C1 segment of cervical spinal cord (tissue), 14 donors: ENCODE measurements around the gene STRA6.
A peak's percentile ranks its signal among the peaks of the same experiment; 100 is the strongest.

ENCODE experiments used
- DNase-seq, 14 donors: peaks; one replicate each; lab custom pipeline; 2025; lab: John Stamatoyannopoulos, UW

The STRA6 gene

GRCh38 chr15:74208496-74208895 lies 5.9 kb upstream of the STRA6 start:
- no peak for DNase-seq

DNA sequence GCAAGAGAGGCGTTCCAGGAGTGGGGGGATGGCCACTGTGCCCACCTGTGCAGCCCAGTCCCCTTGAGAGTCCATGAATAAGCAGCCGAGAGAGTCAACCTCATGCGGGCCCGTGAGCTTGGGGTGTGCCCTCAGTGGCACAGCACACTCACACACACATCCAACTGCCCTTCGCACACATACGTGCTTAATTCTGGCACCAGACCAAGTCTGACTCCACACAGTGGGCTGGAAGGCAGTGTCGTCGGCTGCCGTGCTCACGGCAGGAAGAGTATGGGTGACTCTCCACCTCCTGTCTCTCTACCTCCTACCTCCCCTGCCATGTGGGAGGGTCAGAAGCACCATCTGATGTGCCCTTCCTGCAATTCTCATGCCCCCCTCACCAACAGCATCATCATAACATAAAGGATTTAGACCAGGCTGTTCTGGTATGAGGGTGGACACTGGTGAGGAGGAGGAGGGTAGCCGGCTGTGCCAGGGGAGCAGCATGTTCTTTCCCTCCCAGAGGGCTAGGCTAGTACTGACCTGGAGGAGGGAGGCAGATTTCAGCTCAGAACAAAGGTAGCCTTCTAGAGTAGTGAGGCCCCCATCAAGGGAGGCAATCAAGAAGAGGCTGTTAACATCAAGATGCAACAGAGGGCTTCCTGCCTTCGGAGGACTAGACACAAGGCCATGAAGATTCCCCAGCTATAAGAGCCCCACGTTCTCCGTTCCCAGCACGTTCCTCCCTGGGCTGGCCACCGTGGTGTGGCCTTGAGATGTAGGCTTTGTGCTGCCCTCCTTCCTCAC lies 5.3 kb upstream of the STRA6 start:
- DNase-seq: no peak

DNA sequence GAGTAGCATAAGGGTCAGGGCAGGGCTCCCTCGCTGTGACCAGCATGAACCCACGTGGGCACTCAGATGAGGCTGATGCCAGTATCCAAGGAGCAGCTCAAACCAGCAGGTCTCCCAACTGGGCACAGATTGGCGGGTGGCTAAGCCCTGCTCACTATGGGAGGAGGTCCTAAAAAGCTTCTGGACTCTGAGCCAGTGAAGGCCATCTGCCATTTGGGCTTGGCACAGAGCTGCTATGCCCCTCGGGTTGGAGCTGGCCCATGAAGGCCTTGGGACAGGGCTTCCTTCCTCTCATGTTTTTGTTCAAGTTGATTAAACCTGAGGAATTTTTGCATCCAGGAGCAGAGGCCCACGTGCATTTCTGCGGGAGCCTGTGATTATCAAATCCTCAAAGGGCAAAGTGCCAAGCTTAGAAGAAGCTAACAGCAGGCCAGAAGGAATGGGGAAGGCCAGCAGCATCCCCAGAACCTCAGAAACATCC lies 4.3 kb upstream of the STRA6 start:
- DNase-seq: peak in 3 of 14 donors; percentile 2 to 83 (median 5)

DNA sequence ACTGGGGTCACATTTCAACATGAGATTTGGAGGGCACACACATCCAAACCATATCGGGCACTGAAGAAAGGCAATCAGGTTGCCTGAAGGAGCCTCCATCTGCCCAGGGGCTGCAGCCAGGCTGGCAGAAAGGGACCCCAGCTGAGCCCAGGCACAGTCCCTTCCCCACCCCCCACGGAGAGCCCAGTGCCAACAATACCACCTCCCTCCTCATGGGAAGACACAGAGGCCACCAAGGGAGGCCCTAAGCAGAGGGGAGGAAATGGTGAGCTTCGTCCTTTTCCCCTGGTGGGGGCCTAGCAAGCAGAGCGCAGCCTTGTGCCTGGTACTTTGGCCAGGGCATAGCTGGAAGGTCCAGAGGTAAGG lies 3.0 kb upstream of the STRA6 start:
- no peak for DNase-seq

- DNase-seq: peak in 1 of 14 donors; percentile 35
Observed at GRCh38 chr15:74203914-74204431, 1.4 kb upstream of the STRA6 start.

- DNase-seq: no peak
Observed at GRCh38 chr15:74201710-74202420, 722 bp downstream of the STRA6 start.

DNA sequence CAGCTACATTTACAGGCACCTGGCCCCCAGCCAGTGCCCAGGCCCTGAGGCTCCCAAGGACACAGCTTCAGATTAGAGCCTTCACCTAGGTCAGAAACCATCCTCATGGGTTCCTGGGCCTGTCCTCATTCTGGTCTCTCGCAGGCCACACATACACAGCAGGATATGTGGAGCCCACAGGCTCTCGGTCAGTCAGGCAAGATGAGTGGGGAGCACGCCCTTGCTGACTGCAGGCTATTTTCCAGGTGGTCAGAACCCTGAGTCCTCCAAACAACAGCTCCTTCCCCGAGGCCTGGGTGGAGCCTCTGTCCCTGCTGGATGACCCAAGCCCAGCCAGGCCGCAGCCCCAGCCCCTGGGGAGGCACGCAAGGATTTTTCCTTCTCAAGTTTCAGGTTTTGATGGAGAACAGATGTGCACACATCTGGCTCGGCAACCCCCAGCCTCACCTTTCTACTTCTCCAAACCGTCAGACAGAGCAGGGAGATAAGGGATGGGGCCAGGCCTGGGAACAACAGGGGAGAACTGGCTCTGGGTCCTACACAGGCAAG lies 1.6 kb downstream of the STRA6 start:
- no peak for DNase-seq

GRCh38 chr15:74200412-74200815 lies 2.2 kb downstream of the STRA6 start:
- DNase-seq: no peak

- DNase-seq: no peak
Observed at GRCh38 chr15:74199297-74199652, 3.3 kb downstream of the STRA6 start.

GRCh38 chr15:74197176-74197965 lies 5.2 kb downstream of the STRA6 start:
- DNase-seq: no peak

GRCh38 chr15:74196175-74196574 lies 6.4 kb downstream of the STRA6 start:
- no peak for DNase-seq

- DNase-seq: no peak
Observed at GRCh38 chr15:74194572-74195559, 7.7 kb downstream of the STRA6 start.

DNA sequence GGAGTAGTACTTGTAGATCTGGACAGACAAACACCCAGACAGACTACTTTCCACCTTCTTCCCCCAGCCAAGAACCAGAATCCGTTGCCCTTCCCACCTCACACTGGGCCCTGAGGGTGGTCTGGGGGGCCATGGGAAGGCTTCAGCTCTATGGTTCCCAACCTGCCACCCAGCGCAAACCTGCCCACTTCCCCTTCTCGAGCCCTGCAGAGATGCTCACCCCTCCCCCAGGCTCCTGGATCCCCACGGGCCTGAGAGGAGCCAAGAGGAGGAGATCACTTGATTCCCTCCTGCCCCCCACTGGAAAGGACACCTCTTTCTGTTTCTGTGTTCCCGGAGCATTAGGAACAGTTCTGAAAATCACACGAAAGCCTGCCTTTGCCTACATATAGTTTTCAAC lies 8.7 kb downstream of the STRA6 start:
- no peak for DNase-seq

GRCh38 chr15:74193299-74193718 lies 9.3 kb downstream of the STRA6 start:
- DNase-seq: no peak

DNA sequence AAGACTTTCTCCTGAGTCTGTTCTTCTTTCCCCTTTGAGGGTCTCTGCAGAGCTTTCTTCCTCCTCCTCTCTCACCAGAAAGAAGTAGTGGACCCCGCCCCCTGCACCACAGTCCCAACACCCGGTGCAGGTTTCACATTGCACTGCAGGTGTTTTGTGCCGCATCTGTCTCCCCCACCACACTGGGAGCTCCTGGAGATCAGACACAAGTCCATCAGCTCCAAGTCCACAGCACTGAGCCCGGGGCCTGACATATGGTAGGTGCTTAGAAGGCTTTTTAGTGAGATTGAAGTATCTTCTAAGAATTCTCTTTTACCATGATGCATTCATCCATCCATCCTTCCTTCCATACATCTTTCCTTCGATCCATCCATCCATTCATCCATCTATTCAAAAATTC lies 9.8 kb downstream of the STRA6 start:
- no peak for DNase-seq

- DNase-seq: no peak
Observed at GRCh38 chr15:74191798-74192197, 10.8 kb downstream of the STRA6 start.

GRCh38 chr15:74188216-74188615 lies 14.4 kb downstream of the STRA6 start:
- DNase-seq: no peak

- no peak for DNase-seq
Observed at GRCh38 chr15:74185710-74186348, 16.8 kb downstream of the STRA6 start.

DNA sequence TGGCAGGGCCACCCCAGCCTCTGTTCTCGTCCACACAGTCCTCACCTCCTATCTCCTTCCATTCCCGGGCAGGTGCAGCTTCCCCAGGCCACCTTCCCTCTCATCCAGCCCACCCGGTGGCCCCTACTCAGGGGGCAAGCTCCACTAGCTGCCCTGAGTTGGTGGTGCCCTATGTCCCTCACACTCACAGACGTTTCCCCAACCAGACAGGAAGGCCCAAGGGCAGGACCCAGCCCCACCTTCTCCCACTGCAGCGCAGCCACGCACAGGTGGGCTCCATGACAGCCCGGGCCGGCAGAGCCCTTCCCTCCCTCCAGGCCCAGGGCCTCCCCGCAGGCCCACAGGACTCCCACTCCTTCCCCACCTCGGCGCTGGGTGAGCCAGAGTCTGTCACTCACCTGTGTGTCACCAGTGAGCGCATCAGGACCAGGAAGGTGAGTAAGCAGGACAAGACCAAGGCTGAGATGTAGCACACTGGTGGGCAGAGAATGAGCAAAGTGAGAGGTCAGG lies 17.9 kb downstream of the STRA6 start:
- no peak for DNase-seq

DNA sequence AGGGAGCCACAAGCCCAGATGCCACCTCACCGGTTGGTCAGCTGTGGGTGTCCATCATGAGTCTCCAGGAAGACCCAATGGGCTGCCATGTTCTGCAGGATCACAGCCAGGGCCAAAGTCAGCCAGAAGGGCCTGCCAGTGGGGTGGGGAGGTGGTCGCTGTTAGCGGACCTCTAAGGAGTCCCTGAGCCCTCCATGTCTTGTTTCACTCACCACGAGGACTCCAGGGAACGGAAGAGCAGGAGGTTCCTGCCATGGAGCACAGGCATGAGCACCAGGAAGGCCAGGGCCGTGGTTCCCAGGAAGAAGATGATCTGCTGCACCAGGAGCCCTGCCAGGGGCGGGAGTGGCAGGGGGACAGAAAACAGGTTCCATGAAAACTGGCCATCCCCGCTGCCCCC lies 20.5 kb downstream of the STRA6 start:
- no peak for DNase-seq
